LNCAP (cell line): Measurements from ENCODE around the gene DHRS13.

ENCODE experiments used
- CTCF ChIP-seq: fragments of 450-650 bp; IDR thresholded peaks from 2 replicates; pipeline ENCODE4 v1.5.1; 2017; ENCODE audit warnings: mild to moderate bottlenecking

DHRS13 gene

GRCh38 chr17:28896884-28897768 lies 5.8 kb downstream of the DHRS13 start, which contains the start of gene FLOT2:
Gene FLOT2, minus strand, starts transcription at chr17:28897733. Its CDS starts 159 bp downstream, at chr17:28897574.
- TF ChIP-seq CTCF, result peak; percentile 41; the same call in 1 of the 2 replicates

GRCh38 chr17:28896491-28896883 lies 6.4 kb downstream of the DHRS13 start:
- TF ChIP-seq CTCF, result no peak

GRCh38 chr17:28895794-28896447 lies 7.0 kb downstream of the DHRS13 start:
- no peak for TF ChIP-seq CTCF

GRCh38 chr17:28892024-28892423 lies 10.9 kb downstream of the DHRS13 start:
- no peak for TF ChIP-seq CTCF

GRCh38 chr17:28891201-28891600 lies 11.7 kb downstream of the DHRS13 start:
- TF ChIP-seq CTCF, result no peak

- TF ChIP-seq CTCF, result no peak
These were observed 12.9 kb downstream of the DHRS13 start for GRCh38 chr17:28889996-28890395.

GRCh38 chr17:28888832-28889231 lies 14.0 kb downstream of the DHRS13 start:
- no peak for TF ChIP-seq CTCF
